Activated B cell treated with CpG ODN at 0.5 μM for 24 hours (primary cell): ENCODE measurements around the gene TACO1. TPM values are rescaled to one million over a fixed set of nuclear protein-coding genes. Genes with fewer than 3 reads are reported as not detected.

ENCODE experiments used
- ATAC-seq: fragments of 200-7000 bp; cut with Tn5 transposase; one replicate; pipeline ENCODE4 v1.10.0; 2021; ENCODE audit warnings: low read depth, mild to moderate bottlenecking, moderate library complexity
- CTCF ChIA-PET: fragments of 350-600 bp; sonication (Branson Sonifier 250); formaldehyde crosslinking; loops from one replicate; lab custom pipeline; 2021; ENCODE audit warnings: antibody characterized with exemption; lab: Charles Lee
- POLR2A ChIA-PET: fragments of 350-600 bp; sonication (Branson Sonifier 250); formaldehyde crosslinking; loops from one replicate; lab custom pipeline; 2021; ENCODE audit warnings: antibody characterized with exemption; lab: Charles Lee
- DNase-seq: peaks from one replicate; pipeline ENCODE4 v3.0.0; 2022
- H3K27ac Mint-ChIP-seq: one replicate; pipeline ENCODE4 v1.8.0; 2020; ENCODE audit warnings: mixed read lengths
- H3K27me3 Mint-ChIP-seq: one replicate; pipeline ENCODE4 v1.8.0; 2021; ENCODE audit warnings: mixed read lengths
- H3K36me3 Mint-ChIP-seq: one replicate; pipeline ENCODE4 v1.8.0; 2021; ENCODE audit warnings: low read depth, mixed read lengths
- H3K4me1 Mint-ChIP-seq: one replicate; pipeline ENCODE4 v1.8.0; 2021; ENCODE audit warnings: mixed read lengths
- H3K4me3 Mint-ChIP-seq: one replicate; pipeline ENCODE4 v1.8.0; 2020; ENCODE audit warnings: mild to moderate bottlenecking, mixed read lengths
- H3K9me3 Mint-ChIP-seq: one replicate; pipeline ENCODE4 v1.8.0; 2020; ENCODE audit warnings: mixed read lengths
- intact Hi-C: fragments of 100-400 bp; cut with micrococcal nuclease; formaldehyde crosslinking; loops from one replicate; pipeline ENCODE4 v1.15.1; 2024
- total RNA-seq: library from RNA; stranded (reverse); gene quantifications from 2 replicates; pipeline ENCODE4 v1.2.3, GENCODE V29; 2022
- TF ChIP-seq, protein P1 (sequence below): fragments of 200-600 bp; IDR thresholded peaks from one replicate; pipeline ENCODE4 v1.8.0; 2022; ENCODE audit warnings: antibody characterized with exemption, mild to moderate bottlenecking

The TACO1 gene
- total RNA-seq, 1 donor from 2014 or later, result 19.1 TPM

DNA sequence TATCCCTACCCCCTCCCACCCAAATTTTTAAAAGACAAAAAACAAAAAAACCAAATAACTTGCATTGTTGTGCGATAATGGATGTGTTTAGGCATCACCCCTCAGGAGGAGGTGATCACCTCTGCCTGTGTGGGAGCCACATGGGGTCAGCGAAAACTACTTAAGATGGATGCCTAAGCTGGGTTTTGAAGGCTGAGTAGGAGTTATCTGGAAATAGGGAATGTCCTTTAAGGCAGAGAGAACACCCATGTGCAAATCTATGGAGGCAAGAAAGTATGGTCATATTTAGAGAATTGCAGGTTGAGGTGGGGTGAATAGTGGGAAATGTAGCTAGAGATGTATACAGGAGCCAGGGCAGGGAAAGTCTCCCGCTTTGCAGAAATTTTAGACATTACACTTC, 5.6 kb upstream of the TACO1 start:
- Mint-ChIP-seq H3K27ac (no peak overlapping the region), H3K27me3 (no peaks in the 10 kb centered on the region), H3K4me3 (no peak overlapping the region), H3K9me3 (no peaks in the 10 kb centered on the region), H3K4me1 (peaks cover 2% of the 10 kb centered on the region), H3K36me3 (peaks cover 42% of the 10 kb centered on the region)
- no peak for ATAC-seq
- TF ChIP-seq, protein P1, sequence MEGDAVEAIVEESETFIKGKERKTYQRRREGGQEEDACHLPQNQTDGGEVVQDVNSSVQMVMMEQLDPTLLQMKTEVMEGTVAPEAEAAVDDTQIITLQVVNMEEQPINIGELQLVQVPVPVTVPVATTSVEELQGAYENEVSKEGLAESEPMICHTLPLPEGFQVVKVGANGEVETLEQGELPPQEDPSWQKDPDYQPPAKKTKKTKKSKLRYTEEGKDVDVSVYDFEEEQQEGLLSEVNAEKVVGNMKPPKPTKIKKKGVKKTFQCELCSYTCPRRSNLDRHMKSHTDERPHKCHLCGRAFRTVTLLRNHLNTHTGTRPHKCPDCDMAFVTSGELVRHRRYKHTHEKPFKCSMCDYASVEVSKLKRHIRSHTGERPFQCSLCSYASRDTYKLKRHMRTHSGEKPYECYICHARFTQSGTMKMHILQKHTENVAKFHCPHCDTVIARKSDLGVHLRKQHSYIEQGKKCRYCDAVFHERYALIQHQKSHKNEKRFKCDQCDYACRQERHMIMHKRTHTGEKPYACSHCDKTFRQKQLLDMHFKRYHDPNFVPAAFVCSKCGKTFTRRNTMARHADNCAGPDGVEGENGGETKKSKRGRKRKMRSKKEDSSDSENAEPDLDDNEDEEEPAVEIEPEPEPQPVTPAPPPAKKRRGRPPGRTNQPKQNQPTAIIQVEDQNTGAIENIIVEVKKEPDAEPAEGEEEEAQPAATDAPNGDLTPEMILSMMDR, result no peak
- intact Hi-C loops, result no loop called here
- no peak for DNase-seq
- POLR2A ChIA-PET, result no interaction called here
- CTCF ChIA-PET, result no interaction called here

DNA sequence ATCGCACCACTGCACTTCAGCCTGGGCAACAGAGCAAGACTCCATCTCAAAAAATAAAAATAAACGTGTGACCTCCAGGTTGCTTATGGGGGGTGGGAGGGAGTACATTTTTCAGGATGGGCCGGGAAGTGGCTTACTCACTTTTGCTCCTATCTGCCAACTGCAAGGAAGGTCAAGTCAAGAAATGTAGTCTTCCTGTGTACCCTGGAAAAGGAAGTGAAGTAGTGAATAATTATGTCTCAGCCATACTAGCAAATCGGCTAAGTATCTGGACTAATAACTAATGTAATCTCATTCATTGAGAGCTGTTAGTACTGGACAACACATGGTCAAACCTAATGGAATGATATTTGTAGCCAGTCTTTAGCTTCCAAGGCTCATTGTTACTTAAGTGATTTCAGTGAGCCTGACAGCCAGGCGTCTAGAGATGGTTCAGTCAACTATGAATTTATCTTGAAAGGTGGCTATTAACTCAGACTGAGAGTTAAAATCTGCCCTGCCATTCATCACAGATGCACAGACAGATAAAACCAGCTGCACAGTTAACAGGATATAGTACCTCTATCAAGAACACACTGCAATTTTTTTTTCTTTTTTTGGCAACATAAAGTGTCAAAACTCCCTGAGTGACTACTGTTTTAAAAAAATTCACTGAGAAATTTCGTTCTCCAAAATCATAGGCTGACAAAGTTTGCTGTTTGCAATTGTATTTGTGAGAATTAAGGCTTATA, 3.7 kb upstream of the TACO1 start:
- ChIA-PET POLR2A (no interaction called here), CTCF (interaction anchor here (0.8 kb wide), 1 partner anchor 11 kb away, joined by 3 read pairs; no protein-coding TSS in a partner anchor)
- Mint-ChIP-seq H3K9me3 (no peaks in the 10 kb centered on the region), H3K27ac (no peak overlapping the region), H3K4me3 (no peak overlapping the region), H3K4me1 (peaks cover 15% of the 10 kb centered on the region), H3K27me3 (no peaks in the 10 kb centered on the region), H3K36me3 (peaks cover 27% of the 10 kb centered on the region)
- TF ChIP-seq, protein P1, result no peak
- intact Hi-C loops, result no loop called here
- DNase-seq (no peak), ATAC-seq (no peak)

DNA sequence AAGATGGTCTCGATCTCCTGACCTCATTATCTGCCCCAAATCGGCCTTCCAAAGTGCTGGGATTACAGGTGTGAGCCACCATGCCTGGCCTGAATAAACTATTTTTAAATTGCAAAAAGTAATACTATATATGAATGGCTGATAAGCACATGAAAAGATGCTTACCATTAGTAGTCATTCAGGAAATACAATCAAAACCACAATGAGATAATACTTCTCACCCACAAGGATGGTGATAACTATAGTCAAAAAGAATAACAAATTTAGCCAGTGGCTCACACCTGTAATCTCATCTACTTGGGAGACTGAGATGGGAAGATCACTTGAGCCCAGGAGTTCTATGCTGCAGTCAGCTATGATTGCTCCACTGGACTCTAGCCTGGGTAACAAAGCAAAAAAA, 2.4 kb upstream of the TACO1 start:
- Mint-ChIP-seq H3K27ac (no peak overlapping the region), H3K4me3 (no peak overlapping the region), H3K9me3 (no peaks in the 10 kb centered on the region), H3K36me3 (peaks cover 20% of the 10 kb centered on the region), H3K4me1 (peaks cover 17% of the 10 kb centered on the region), H3K27me3 (no peaks in the 10 kb centered on the region)
- no peak for DNase-seq
- intact Hi-C loops, result no loop called here
- ATAC-seq, result no peak
- CTCF ChIA-PET, result no interaction called here
- TF ChIP-seq, protein P1, result no peak
- POLR2A ChIA-PET, result no interaction called here

DNA sequence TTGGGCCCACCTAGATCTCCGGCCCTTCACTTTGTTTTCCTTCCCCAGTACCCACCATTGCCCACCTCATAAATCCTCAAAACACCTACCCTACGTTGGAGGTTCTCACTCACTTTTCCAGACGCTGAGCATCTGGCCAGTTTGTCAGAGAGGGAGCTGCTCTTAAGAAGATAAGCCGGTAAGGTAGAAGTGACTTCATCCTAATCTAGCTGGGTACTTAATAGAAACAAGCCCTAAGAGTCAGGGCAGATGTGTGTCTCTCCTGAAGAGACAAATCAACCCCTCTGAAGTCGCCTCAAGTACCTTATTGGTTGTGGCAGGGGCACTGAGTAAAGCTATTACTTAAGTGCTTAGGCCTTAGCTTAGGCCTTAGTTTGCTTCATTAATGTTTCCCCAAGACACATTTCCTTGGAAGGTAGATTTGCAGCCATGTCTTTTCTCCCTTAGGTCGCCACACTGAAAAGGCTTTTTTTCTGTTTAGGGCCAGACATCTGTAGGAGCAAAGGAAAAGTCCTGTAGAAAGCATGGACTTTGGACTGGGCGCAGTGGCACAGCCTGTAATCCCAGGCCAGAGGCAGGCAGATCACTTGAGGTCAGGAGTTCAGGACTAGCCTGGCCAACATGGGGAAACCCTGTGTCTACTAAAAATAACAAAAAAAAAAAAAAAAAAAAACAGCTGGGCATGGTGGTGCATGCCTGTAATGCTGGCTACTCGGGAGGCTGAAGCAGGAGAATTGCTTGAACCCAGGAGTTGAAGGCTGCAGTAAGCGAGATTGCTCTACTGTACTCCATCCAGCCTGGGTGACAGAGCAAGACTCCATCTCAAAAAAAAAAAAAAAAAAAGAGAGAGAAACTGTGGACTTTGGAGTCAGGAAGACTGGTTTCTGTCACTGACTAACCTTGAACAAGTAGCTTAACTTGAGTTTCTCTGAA, 1.0 kb downstream of the TACO1 start:
- ChIA-PET CTCF (interaction anchor here (3.0 kb wide), 1 partner anchor 11 kb away, joined by 17 read pairs; no protein-coding TSS in a partner anchor), POLR2A (interaction anchor here (0.5 to 2.9 kb wide), 9 partner anchors 9 to 242 kb away, joined by 3 to 15 read pairs (median 5); partner anchors contain the start of genes DCAF7 and MAP3K3)
- H3K27me3 Mint-ChIP-seq, result no peaks in the 10 kb centered on the region
- peaks cover 32% of the 10 kb centered on the region for H3K36me3 Mint-ChIP-seq
- peaks cover 17% of the 10 kb centered on the region for H3K4me1 Mint-ChIP-seq
- ATAC-seq (no peak), DNase-seq (no peak)
- intact Hi-C loops, result no loop called here
- peak overlapping the region; percentile 89 for H3K4me3 Mint-ChIP-seq
- H3K27ac Mint-ChIP-seq, result peak overlapping the region; percentile 71
- H3K9me3 Mint-ChIP-seq, result no peaks in the 10 kb centered on the region
- TF ChIP-seq, protein P1, result no peak
